Right ventricle myocardium inferior (tissue), 1 donor: ENCODE measurements around the gene CA14. TPM values are rescaled to one million over a fixed set of nuclear protein-coding genes. Genes with fewer than 3 reads are reported as not detected.

Source experiments
- ATAC-seq: fragments of 200-7000 bp; cut with Tn5 transposase; one replicate; pipeline ENCODE4 v1.9.1; 2020; ENCODE audit warnings: mild to moderate bottlenecking, moderate library complexity
- DNase-seq: peaks from one replicate; pipeline ENCODE4 v3.0.0; 2021; ENCODE audit errors: missing footprints
- intact Hi-C: fragments of 100-400 bp; cut with DNase I; formaldehyde crosslinking; loops from one replicate; pipeline ENCODE4 v1.11.0; 2022
- total RNA-seq: library from RNA; stranded (reverse); fragmentation: NEBNext Ultra II Directional; extraction: Animal tissue kit (Norgen Biotek cat#: 25700); gene quantifications from one replicate; pipeline ENCODE4 v1.2.1, GENCODE V29; 2021
- donor health status: DM: no; HTN: yes; CAD: no; lungs with severe emphysema.

CA14 gene
- total RNA-seq, 1 donor from 2014 or later, result 14.4 TPM

DNA sequence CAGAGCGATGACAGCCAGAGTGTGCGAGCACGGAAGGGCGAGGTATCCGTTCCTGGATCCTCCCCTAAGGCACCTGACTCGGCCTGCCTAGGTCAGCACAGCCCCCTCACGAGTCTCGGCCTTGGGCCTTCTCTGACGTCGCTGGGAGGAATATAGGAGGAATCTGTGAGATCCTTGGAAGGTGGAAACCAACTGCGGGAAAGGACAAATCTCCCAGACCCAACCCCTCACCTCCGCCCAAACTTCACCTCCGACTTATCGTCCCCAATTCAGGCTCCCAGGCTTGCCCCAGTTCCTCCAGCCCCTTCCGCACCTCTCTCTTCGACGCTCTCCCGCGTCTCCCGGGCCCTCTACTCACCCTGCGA is 10.7 kb downstream of the CA14 start:
- DNase-seq (no peak), ATAC-seq (peak; percentile 9)
- intact Hi-C loops, result no loop called here

GRCh38 chr1:150268705-150269403 is 11.3 kb downstream of the CA14 start, which contains the start of gene APH1A:
Gene APH1A (minus strand): TSS chr1:150269016. CDS start chr1:150268810, 206 bp downstream.
- peak; percentile 98 for ATAC-seq
- intact Hi-C loops, result no loop called here

GRCh38 chr1:150269451-150269850 is 11.9 kb downstream of the CA14 start:
- intact Hi-C loops, result no loop called here
- ATAC-seq, result no peak
- DNase-seq, result no peak

More at GRCh38 chr1:150268705-150269403, 11.3 kb downstream of the CA14 start, which contains the start of gene APH1A:
- peak; percentile 98 for DNase-seq

- no peak for ATAC-seq
- DNase-seq, result no peak
- intact Hi-C loops, result no loop called here
Measured at GRCh38 chr1:150271291-150271959, 13.9 kb downstream of the CA14 start.

DNA sequence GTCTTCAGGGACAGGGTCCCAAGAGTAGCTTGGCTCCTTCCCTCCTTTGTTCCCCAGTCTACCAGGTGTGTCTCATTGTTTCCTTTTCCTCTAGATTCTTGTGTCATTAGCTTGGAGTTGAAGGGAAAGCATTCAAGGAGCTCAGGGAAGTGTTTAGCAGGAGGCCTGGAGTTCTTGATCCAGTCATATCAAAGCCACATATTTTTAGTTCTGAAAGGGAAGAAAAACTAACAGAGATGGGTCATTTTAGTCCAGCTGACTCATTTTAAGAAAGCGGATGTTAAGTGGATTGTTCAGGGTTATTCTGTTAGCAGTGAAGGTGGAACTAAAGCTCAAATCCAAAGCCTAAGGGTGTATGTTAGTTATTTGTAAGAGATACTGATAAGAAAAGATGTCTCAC is 15.7 kb downstream of the CA14 start:
- intact Hi-C loops, result no loop called here
- ATAC-seq (no peak), DNase-seq (no peak)

DNA sequence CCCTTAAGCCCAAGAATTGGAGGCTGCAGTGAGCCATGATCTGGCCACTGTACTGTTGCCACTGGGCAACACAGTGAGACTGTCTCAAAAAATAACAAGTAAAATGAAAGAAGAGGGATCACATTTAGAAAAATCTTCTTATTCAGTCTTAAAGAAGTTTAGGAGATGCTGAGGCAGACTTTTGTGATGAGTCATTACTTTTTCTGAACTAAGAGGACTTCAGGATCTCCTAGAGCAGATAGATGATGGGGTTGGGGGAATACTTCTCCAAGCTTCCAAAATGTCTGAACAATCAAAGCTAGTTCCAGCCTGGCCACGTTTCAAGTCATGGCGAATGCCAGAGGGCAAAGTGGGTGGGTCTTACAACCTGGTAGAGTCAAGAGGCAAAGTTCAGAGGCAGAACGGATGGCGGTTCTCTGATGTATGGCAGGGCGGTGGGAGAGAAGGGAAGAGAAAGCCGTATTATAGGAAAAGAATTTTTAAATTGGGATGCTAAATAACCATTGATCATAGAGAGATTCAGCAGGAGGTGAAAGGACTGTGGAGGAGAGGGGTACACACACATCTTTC is 22.6 kb downstream of the CA14 start:
- intact Hi-C loops, result loop anchor here (5.0 kb wide), 1 partner anchor 43 kb away; the partner anchor contains the start of gene ANP32E
- DNase-seq, result no peak
- ATAC-seq, result no peak

GRCh38 chr1:150281221-150281757 is 23.7 kb downstream of the CA14 start:
- DNase-seq (peak; percentile 83), ATAC-seq (peak; percentile 76)
- intact Hi-C loops, result loop anchor here (5.0 kb wide), 1 partner anchor 44 kb away; the partner anchor contains the start of gene ANP32E

GRCh38 chr1:150281758-150282557 is 24.4 kb downstream of the CA14 start, which contains the start of gene CIART:
Gene CIART (plus strand): TSS chr1:150282554. CDS start chr1:150283268, 714 bp downstream.
- DNase-seq (peak; percentile 96), ATAC-seq (peak; percentile 97)
- intact Hi-C loops, result loop anchor here (1.0 to 5.0 kb wide), 2 partner anchors 27 to 45 kb away; partner anchors contain the start of gene ANP32E

DNA sequence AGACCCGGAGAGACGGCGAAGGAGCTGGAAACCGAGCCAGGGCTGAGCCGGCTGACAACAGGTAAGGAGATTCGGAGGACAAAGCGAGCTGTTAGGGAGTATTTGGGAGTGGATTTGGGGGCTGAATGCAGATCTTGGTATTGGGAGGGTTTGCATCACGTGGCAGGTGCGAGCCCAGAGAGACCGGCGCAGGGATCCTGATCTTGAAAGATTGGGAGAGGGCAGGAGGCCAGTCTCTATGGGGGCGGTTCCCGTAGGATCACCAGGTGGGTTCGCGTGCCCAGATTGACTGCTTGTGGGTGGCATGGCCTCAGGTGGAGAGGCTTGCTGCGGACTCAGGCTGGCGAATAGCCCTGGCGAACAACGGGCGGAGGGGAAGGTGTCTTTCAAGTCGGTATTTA is 25.0 kb downstream of the CA14 start:
- DNase-seq (no peak), ATAC-seq (peak; percentile 5)
- intact Hi-C loops, result loop anchor here (1.0 to 5.0 kb wide), 2 partner anchors 27 to 45 kb away; partner anchors contain the start of gene ANP32E

- ATAC-seq (no peak), DNase-seq (no peak)
- intact Hi-C loops, result loop anchor here (5.0 kb wide), 1 partner anchor 46 kb away; the partner anchor contains the start of gene ANP32E
Measured at GRCh38 chr1:150283260-150283659, 25.7 kb downstream of the CA14 start.

DNA sequence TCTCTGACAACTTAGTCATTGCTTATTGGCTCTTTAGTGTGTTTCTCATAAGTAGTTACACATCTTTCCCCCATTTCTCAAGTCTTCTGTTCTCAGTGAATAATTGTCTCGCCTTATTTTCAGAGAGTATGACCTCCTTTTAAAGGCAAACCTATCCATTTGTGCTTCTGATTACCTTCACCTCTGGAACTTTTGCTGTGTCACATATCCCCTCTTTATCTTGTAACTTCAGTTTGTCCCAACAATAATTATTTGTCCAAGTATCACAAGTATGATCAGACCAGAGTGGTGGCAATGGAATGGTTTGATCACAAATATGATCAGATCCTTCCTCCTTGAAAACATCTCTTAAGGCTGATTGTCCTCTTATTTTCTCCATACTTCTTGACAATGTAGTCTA is 30.8 kb downstream of the CA14 start:
- no peak for DNase-seq
- intact Hi-C loops, result no loop called here
- no peak for ATAC-seq

GRCh38 chr1:150288822-150289221 is 31.2 kb downstream of the CA14 start:
- intact Hi-C loops, result no loop called here
- DNase-seq (no peak), ATAC-seq (no peak)

DNA sequence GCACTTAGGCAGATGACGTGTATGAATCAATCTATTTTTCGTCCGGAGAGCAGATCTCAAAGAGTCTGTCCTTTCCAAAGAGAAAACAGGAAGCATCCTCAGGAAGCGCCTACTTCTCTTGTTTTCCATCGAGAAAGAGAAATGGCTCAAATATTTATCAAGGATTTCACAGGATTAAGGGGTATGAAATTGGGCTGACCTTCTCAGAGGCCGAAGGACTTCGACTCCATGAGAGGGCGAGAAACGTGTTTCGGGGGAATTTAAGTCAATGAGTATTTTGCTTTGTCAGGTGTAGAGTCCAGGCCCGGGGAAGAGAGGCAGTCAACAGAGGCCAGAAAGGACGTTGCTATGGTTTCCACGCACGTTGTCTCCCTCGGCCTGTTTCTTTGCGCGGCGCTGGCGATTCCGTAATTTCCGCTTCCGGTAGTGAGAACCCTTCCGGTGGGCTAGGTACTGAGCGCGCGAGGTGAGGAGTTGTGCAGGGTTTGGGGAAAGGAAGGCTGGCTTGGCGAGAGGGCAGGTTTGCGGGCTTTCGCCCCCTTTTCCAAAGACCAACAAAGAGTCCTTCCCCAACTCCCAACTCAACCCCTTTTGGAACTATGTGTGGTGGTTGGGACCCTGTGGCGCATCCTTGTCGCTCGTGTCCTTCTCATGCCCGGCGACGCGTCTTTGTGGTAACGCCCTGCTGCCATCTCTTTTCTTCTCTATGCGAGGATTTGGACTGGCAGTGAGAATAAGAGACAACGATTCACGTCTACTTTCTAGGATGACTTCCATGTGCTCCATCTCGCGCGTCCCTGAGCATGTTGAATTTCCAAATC is 36.1 kb downstream of the CA14 start, which contains the start of gene MRPS21:
TSS of gene MRPS21 (plus strand) at position 429 of the 821 bp plus-strand sequence. CDS start 506 bp downstream, outside the sequence.
- intact Hi-C loops, result no loop called here

DNA sequence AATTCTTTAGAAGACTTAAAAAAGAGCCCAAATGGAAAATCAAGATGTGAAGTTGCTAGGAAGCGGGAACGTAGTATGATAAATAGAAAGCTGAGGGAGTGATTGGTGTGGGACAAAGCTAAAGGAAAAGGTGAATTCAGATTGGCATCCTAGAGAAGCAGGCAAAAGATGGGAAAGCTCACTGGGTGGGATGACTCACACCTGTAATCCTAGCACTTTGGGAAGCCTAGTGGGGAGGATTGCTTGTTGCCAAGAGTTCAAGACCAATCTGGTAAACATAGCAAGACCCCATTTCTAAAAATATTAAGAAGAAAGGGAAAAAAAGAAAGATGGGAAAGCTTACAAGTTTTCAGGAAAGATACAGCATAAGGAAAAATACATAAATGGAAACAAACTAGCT is 37.9 kb downstream of the CA14 start:
- DNase-seq (no peak), ATAC-seq (no peak)
- intact Hi-C loops, result no loop called here

More for the DNA sequence above, 36.1 kb downstream of the CA14 start, which contains the start of gene MRPS21:
- peak; percentile 93 for DNase-seq
- ATAC-seq, result peak; percentile 98

DNA sequence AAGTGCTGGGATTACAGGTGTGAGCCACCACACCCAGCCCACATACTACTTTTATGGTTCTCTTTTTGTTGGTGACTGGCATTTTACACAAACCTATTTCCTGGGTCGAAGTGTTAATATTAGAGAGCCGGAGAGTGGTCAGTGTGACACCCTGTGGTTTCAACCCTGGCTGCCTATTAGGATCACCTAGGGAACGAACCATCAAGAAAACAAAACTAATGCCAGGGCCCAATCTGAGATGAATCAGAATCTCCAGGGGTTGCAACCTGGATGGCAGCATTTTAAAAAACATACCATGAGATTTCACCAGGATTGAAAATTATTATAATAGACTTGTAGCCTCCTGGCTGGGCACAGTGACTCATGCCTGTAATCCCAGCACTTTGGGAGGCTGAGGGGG is 42.1 kb downstream of the CA14 start:
- intact Hi-C loops, result no loop called here
- ATAC-seq (no peak), DNase-seq (no peak)

DNA sequence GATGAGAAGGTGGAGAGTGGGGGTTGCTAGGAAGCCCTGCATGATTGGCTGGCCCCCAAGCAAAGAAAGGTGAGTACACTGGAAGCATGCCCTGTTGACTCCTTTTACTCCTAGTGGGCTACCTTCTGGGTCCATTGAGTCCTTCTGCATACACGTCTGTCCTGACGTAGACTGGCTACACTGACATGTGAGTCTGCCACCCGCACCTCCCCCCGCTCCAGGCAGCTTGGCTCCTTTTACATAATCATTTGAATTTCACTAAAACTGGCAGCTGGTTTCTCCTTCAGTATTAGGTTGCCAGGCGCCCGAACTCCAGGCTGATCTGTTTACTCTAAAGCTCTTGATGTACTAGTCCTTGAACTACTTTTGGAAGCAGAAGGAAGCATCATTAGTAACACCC is 44.8 kb downstream of the CA14 start:
- no peak for ATAC-seq
- intact Hi-C loops, result no loop called here
- DNase-seq, result no peak

GRCh38 chr1:150302902-150303301 is 45.3 kb downstream of the CA14 start:
- ATAC-seq, result no peak
- DNase-seq, result no peak
- intact Hi-C loops, result no loop called here
